ENCODE results near the gene TMCC1.
A peak's percentile ranks its signal among the peaks of the same experiment; 100 is the strongest.

The TMCC1 gene

GRCh38 chr3:129658110-129658843 is 235.2 kb downstream of the TMCC1 start:
- TF ChIP-seq CTCF (conservative IDR thresholded peaks at IDR 0.05; ENCODE audit: low read depth, low read length), result no peak
- Histone ChIP-seq H3K79me2 (ENCODE audit: insufficient read depth, low read depth) (no peaks in the 10 kb centered on the region), H3K36me3 (ENCODE audit: insufficient read depth) (no peaks in the 10 kb centered on the region), H3K27me3 (ENCODE audit: insufficient read depth, low read depth) (no peaks in the 10 kb centered on the region), H4K20me1 (ENCODE audit: insufficient read depth) (no peaks in the 10 kb centered on the region), H3K9ac (no peak overlapping the region), H2AFZ (ENCODE audit: low read depth) (no peak overlapping the region), H3K4me1 (ENCODE audit: low read depth, poor library complexity, severe bottlenecking) (peaks cover 17% of the 10 kb centered on the region), H3K4me3 (IDR thresholded peaks at IDR 0.05; ENCODE audit: insufficient read depth, low read depth, low read length) (no peak overlapping the region), H3K27ac (no peak overlapping the region), H3K4me2 (no peak overlapping the region; the same call in 1 of the 2 replicates)

GRCh38 chr3:129657261-129658046 is 236.1 kb downstream of the TMCC1 start:
- H2AFZ ChIP-seq (ENCODE audit: low read depth), result no peak overlapping the region
- H3K79me2 ChIP-seq (ENCODE audit: insufficient read depth, low read depth), result no peaks in the 10 kb centered on the region
- H3K4me1 ChIP-seq (ENCODE audit: low read depth, poor library complexity, severe bottlenecking), result peaks cover 17% of the 10 kb centered on the region
- H3K4me3 ChIP-seq (IDR thresholded peaks at IDR 0.05; ENCODE audit: insufficient read depth, low read depth, low read length), result no peak overlapping the region
- H3K9ac ChIP-seq, result no peak overlapping the region
- no peaks in the 10 kb centered on the region for H4K20me1 ChIP-seq (ENCODE audit: insufficient read depth)
- no peak overlapping the region; the same call in 1 of the 2 replicates for H3K27ac ChIP-seq
- TF ChIP-seq CTCF (conservative IDR thresholded peaks at IDR 0.05; ENCODE audit: low read depth, low read length), result no peak
- no peaks in the 10 kb centered on the region for H3K27me3 ChIP-seq (ENCODE audit: insufficient read depth, low read depth)
- H3K4me2 ChIP-seq, result peak overlapping the region; percentile 33
- H3K36me3 ChIP-seq (ENCODE audit: insufficient read depth), result no peaks in the 10 kb centered on the region

- H3K4me1 ChIP-seq (ENCODE audit: low read depth, poor library complexity, severe bottlenecking), result peaks cover 17% of the 10 kb centered on the region
Observed at GRCh38 chr3:129656659-129657247, 236.8 kb downstream of the TMCC1 start.

GRCh38 chr3:129655291-129655700 is 238.2 kb downstream of the TMCC1 start:
- Histone ChIP-seq H3K79me2 (ENCODE audit: insufficient read depth, low read depth) (no peaks in the 10 kb centered on the region), H4K20me1 (ENCODE audit: insufficient read depth) (no peaks in the 10 kb centered on the region), H3K9ac (no peak overlapping the region), H3K4me2 (no peak overlapping the region), H3K4me1 (ENCODE audit: low read depth, poor library complexity, severe bottlenecking) (peaks cover 17% of the 10 kb centered on the region), H3K36me3 (ENCODE audit: insufficient read depth) (no peaks in the 10 kb centered on the region), H2AFZ (ENCODE audit: low read depth) (no peak overlapping the region), H3K4me3 (IDR thresholded peaks at IDR 0.05; ENCODE audit: insufficient read depth, low read depth, low read length) (no peak overlapping the region), H3K27ac (no peak overlapping the region), H3K27me3 (ENCODE audit: insufficient read depth, low read depth) (no peaks in the 10 kb centered on the region)
- no peak for TF ChIP-seq CTCF (conservative IDR thresholded peaks at IDR 0.05; ENCODE audit: low read depth, low read length)

More at GRCh38 chr3:129656659-129657247, 236.8 kb downstream of the TMCC1 start:
- Histone ChIP-seq H3K9ac (no peak overlapping the region), H3K36me3 (ENCODE audit: insufficient read depth) (no peaks in the 10 kb centered on the region), H2AFZ (ENCODE audit: low read depth) (no peak overlapping the region), H3K4me2 (no peak overlapping the region), H4K20me1 (ENCODE audit: insufficient read depth) (no peaks in the 10 kb centered on the region), H3K27ac (no peak overlapping the region), H3K27me3 (ENCODE audit: insufficient read depth, low read depth) (no peaks in the 10 kb centered on the region), H3K4me3 (IDR thresholded peaks at IDR 0.05; ENCODE audit: insufficient read depth, low read depth, low read length) (no peak overlapping the region), H3K79me2 (ENCODE audit: insufficient read depth, low read depth) (no peaks in the 10 kb centered on the region)
- TF ChIP-seq CTCF (conservative IDR thresholded peaks at IDR 0.05; ENCODE audit: low read depth, low read length), result no peak

Data from KMS-11 (cell line).